Lower leg skin (tissue), 4 donors: ENCODE data around the gene SCAMP5. TPM values are rescaled to one million over a fixed set of nuclear protein-coding genes. Genes with fewer than 3 reads are reported as not detected.

Source experiments
- DNase-seq, 2 donors: peaks; one replicate each; pipeline ENCODE4 v3.0.0-alpha.2; 2019; ENCODE audit warnings: low spot score in 2 of 2
- H3K4me3 ChIP-seq: fragments of 200-600 bp; sonication (generic); 2 replicates; pipeline ENCODE4 v1.5.1; 2017; ENCODE audit warnings: mild to moderate bottlenecking, low read depth; ENCODE audit not compliant: poor library complexity, severe bottlenecking
- POLR2A ChIP-seq, 2 donors: fragments of 450-650 bp; IDR thresholded peaks; one replicate each; pipeline ENCODE4 v1.6.1; 2016 to 2017; ENCODE audit warnings: antibody characterized with exemption in 2 of 2, mild to moderate bottlenecking in 1 of 2, moderate library complexity in 1 of 2
- WGBS, 2 donors: methylation state at CpG; one replicate each; pipeline ENCODE4 v1.1.5; 2018; 5-methylcytosine and 5-hydroxymethylcytosine counted together
- intact Hi-C: fragments of 100-400 bp; cut with DNase I; formaldehyde crosslinking; loops from one replicate; pipeline ENCODE4 v1.15.0; 2023; ENCODE audit warnings: low total_unique reads
- total RNA-seq, 4 donors: library from RNA; depleted of rRNA; stranded (reverse); fragments of >200 nt; gene quantifications; one replicate each; pipeline ENCODE4 v1.1.0, GENCODE V29; 2016
- TF ChIP-seq, protein P1 (sequence below), 3 donors: fragments of 450-650 bp; IDR thresholded peaks; one replicate each; pipeline ENCODE4 v1.5.1; 2016; ENCODE audit warnings: antibody characterized with exemption in 3 of 3, mild to moderate bottlenecking in 3 of 3, moderate library complexity in 2 of 3

Gene SCAMP5
- total RNA-seq, 4 donors from 2014 or later, result 0.46 to 5.4 (median 1.2) TPM

DNA sequence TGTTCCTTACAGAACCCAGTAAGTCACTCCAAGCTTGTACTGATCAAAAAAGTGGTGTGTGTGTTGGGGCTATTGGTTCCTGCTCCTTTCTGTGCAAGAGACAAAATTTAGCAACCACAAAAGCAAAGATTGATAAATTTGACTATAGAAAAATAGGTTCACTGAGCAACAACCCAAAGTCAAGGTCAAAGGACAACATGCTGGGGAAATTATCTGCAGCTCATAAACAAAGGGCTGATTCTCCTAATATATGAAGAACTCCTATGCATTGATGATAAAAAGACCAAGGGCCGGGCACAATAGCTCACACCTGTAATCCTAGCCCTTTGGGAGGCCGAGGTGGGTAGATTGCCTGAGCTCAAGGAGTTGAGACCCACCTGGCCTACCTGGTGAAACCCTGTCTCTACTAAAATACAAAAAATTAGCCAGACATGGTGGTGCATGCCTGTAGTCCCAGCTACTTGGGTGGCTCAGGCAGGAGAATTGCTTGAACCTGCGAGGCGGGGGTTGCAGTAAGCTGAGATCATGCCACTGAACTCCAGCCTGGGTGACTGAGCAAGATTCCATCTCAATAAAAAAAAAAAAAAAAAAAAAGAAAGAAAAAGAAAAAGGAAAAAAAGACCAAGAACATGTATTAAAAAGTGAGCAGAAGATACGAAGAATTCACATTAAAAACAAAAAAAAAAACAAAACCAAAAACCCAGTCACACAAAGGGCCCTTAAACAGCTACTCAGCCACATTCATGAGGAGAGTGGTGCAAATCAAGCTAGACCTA is 57.8 kb downstream of the SCAMP5 start:
- TF ChIP-seq, protein P1, sequence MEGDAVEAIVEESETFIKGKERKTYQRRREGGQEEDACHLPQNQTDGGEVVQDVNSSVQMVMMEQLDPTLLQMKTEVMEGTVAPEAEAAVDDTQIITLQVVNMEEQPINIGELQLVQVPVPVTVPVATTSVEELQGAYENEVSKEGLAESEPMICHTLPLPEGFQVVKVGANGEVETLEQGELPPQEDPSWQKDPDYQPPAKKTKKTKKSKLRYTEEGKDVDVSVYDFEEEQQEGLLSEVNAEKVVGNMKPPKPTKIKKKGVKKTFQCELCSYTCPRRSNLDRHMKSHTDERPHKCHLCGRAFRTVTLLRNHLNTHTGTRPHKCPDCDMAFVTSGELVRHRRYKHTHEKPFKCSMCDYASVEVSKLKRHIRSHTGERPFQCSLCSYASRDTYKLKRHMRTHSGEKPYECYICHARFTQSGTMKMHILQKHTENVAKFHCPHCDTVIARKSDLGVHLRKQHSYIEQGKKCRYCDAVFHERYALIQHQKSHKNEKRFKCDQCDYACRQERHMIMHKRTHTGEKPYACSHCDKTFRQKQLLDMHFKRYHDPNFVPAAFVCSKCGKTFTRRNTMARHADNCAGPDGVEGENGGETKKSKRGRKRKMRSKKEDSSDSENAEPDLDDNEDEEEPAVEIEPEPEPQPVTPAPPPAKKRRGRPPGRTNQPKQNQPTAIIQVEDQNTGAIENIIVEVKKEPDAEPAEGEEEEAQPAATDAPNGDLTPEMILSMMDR (IDR thresholded peaks at IDR 0.05), result no peak
- no peak for TF ChIP-seq POLR2A (IDR thresholded peaks at IDR 0.05)
- intact Hi-C loops, result no loop called here
- 93 to 94% methylated on average over 5 of the region's 5 CpGs for WGBS, 2 donors
- no peak for DNase-seq
- H3K4me3 ChIP-seq, result no peak overlapping the region

DNA sequence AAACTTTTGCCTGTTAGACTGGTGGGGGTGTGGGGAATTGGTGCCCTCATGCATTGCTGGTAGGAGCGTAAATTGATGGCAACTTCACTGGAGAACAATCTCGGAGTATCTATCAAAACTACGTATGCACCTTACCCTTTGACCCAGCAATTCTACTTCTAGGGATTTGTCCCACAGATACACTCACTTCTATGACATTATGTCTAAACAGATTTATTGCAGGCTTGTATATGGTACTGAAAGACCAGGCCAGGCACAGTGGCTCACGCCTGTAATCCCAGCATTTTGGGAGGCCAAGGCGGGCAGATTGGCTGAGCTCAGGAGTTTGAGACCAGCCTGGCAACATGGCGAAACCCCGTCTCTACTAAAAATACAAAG is 58.4 kb downstream of the SCAMP5 start:
- no peak for DNase-seq
- intact Hi-C loops, result no loop called here
- TF ChIP-seq, protein P1 (IDR thresholded peaks at IDR 0.05), result no peak
- TF ChIP-seq POLR2A (IDR thresholded peaks at IDR 0.05), result no peak
- H3K4me3 ChIP-seq, result no peak overlapping the region
- 95 to 98% methylated on average over 7 of the region's 7 CpGs for WGBS, 2 donors

DNA sequence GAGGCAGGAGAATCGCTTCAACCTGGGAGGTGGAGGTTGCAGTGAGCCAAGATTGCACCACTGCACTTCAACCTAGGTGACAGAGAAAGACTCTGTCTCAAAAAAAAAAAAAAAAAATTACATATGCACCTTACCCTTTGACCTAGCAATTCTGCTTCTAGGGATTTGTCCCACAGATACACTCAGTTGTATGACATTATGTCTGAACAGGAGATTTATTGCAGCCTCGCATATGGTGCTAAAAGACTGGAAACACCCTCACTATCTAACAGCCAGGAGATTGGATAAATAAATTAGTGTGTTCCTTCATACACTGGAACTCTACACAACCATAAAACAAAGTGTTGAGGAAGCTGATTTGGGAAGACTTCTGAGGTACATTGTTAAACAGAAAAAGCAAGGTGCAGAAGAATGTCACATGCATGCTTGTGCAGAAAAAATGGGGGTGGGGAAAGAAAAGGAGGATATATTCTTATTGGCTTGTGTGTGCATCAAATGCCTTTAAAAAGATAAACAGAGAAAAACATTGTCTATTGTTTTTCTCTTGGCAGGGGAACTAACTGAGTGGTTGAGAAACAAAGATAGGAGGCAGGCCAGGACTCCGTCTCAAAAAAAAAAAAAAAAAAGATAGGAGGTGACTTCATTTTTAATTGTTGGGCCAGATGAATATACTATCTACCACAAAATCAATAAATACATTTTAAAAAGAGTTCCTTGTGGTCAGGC is 59.0 kb downstream of the SCAMP5 start:
- TF ChIP-seq, protein P1 (IDR thresholded peaks at IDR 0.05), result no peak
- no peak for TF ChIP-seq POLR2A (IDR thresholded peaks at IDR 0.05)
- intact Hi-C loops, result no loop called here
- H3K4me3 ChIP-seq, result no peak overlapping the region
- 73 to 74% methylated on average over 3 of the region's 3 CpGs for WGBS, 2 donors
- DNase-seq, result no peak

DNA sequence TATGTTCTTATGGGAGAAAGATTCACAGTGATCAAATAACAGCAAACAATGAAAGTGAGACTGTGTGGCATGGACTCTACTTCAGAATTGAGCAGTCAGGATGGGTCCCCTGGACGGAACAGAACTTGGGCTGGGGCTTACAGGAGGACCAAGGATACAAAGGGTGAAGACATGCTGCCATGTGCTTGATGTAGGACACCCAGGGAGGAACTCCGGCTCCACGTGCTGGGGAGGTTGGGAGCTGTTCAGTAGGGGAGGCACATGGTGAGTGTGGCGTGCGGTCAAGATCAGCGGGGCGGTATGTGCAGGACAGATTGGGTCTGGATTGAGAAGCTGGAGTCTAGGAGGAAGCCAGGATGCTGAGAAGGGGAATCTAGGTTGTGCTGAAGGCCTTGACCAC is 60.7 kb downstream of the SCAMP5 start:
- peak in 1 of 2 donors; percentile 81 for DNase-seq
- intact Hi-C loops, result no loop called here
- no peak overlapping the region for H3K4me3 ChIP-seq
- 93 to 94% methylated on average over 7 of the region's 7 CpGs for WGBS, 2 donors
- TF ChIP-seq, protein P1 (IDR thresholded peaks at IDR 0.05), result no peak
- TF ChIP-seq POLR2A (IDR thresholded peaks at IDR 0.05), result no peak

DNA sequence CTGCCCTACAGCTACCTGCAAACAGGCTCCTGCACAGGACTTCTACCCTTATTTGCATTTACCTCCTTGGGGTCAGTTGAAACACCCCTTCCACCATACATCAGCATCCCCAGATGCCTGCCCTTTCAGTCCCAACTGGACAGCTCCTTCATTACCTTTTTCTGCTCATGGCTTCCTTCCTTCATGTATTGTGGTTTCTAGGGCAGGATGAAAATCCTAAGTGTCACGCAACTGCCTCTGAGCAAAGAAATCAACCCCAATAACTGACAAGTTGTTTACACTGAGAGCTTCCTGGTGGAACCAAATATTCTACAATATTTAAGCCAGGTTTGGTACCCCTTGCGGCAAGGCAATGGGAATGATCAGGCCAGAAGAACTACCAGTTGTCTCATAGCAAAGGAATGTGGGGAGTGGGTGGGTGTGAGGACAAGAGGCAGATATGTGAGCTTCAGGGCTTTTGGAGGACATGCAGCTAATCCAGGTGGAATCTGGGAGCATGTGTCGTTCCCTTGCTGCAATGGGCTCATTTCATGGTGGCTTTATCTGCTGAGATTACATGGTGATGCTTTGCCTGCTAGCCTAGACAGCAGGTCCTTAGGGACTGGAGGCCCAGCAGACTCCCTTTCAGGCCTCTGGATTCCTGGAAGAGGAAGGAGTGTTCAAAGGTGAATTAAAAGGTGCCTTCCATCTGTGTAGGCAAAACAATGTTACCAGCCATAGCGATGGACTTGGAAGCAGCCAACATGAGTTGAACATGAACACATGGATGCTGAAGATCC is 63.0 kb downstream of the SCAMP5 start:
- intact Hi-C loops, result no loop called here
- DNase-seq, result peak in 1 of 2 donors; percentile 49
- no peak for TF ChIP-seq POLR2A (IDR thresholded peaks at IDR 0.05)
- TF ChIP-seq, protein P1 (IDR thresholded peaks at IDR 0.05), result no peak
- 69 to 78% methylated on average over 4 of the region's 4 CpGs for WGBS, 2 donors
- no peak overlapping the region for H3K4me3 ChIP-seq
